ENCODE data around the gene WSCD1.

WSCD1 gene

DNA sequence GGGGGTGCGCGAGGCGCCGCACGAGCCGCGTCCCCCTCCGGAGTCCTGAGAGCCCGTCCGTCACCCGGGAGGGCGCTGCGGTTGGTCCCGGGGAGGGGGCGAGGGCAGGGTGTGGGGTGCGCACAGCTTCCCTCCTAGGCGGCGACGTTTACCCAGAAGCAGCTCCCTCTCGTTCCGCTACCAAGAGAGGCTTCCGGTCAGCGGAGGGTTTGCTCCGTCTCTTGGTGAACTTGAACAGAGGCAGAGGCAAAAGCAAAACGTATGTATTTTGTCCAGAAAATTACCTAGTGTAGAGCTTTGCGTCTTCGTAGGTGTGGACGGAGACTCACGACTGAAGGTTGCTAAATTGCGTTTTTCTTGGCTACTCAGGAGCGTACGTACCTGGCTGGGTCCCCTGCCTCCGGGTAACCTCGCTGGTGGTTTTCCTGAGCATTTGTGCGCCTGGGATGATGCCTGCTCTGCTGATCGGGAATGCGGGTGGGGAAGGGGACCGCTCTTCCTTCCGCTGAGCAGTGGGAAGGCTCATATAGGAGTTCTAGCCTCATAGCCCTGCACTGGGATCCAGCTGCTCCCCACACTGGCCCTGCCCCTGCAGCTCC, 833 bp downstream of the WSCD1 start:
- Histone ChIP-seq H3K27ac (replicated peaks; ENCODE audit: low read length) (no peak overlapping the region), H3K4me2 (ENCODE audit: insufficient read depth, low read length, poor library complexity, severe bottlenecking) (peak overlapping the region; percentile 81), H2BK120ac (ENCODE audit: low read depth, low read length) (no peak overlapping the region), H3K4me3 (ENCODE audit: low read length in 2 of 2) (peak overlapping the region; percentile 76 to 91), H3K4me1 (ENCODE audit: control insufficient read depth in 2 of 2, insufficient read depth in 1 of 2, low read depth in 1 of 2, low read length in 2 of 2) (peaks cover 12 to 19% of the 10 kb centered on the region in 2 donors), H3K9ac (ENCODE audit: low read depth, low read length, poor library complexity) (no peak overlapping the region), H4K91ac (ENCODE audit: low read depth, low read length, poor library complexity) (no peak overlapping the region), H3K14ac (ENCODE audit: low read length) (no peak overlapping the region), H2AFZ (ENCODE audit: low read length) (peak overlapping the region; percentile 87), H3K36me3 (replicated peaks in 1 of 2; ENCODE audit: control insufficient read depth in 2 of 2, insufficient read depth in 2 of 2, low read length in 2 of 2) (peaks cover 2 to 14% of the 10 kb centered on the region in 2 donors), H3K23ac (ENCODE audit: low read depth, low read length, poor library complexity) (no peak overlapping the region), H2BK12ac (ENCODE audit: low read length) (no peak overlapping the region), H3K27me3 (ENCODE audit: control insufficient read depth in 3 of 3, insufficient read depth in 3 of 3, low read depth in 1 of 3, low read length in 3 of 3) (peaks cover 0 to 11% (median 10%) of the 10 kb centered on the region in 3 experiments), H2AK5ac (ENCODE audit: low read depth, low read length) (no peak overlapping the region), H4K8ac (ENCODE audit: low read depth, low read length) (no peak overlapping the region), H3K9me3 (replicated peaks in 1 of 2; ENCODE audit: control insufficient read depth in 2 of 2, insufficient read depth in 1 of 2, low read depth in 1 of 2, low read length in 2 of 2) (no peaks in the 10 kb centered on the region), H3K79me1 (ENCODE audit: low read depth, low read length) (no peaks in the 10 kb centered on the region), H3K4ac (ENCODE audit: low read length) (no peak overlapping the region), H3K18ac (ENCODE audit: low read length) (peak overlapping the region; percentile 66), H2BK15ac (ENCODE audit: low read length) (no peak overlapping the region), H2BK5ac (ENCODE audit: low read length) (no peak overlapping the region)
- WGBS, 2 donors (ENCODE audit: extremely low coverage in 2 of 2, insufficient read length in 2 of 2, insufficient replicate concordance in 1 of 2): no CpG with 5 or more reads among the region's 39 CpGs
- DNase-seq (ENCODE audit: low spot score): no peak

DNA sequence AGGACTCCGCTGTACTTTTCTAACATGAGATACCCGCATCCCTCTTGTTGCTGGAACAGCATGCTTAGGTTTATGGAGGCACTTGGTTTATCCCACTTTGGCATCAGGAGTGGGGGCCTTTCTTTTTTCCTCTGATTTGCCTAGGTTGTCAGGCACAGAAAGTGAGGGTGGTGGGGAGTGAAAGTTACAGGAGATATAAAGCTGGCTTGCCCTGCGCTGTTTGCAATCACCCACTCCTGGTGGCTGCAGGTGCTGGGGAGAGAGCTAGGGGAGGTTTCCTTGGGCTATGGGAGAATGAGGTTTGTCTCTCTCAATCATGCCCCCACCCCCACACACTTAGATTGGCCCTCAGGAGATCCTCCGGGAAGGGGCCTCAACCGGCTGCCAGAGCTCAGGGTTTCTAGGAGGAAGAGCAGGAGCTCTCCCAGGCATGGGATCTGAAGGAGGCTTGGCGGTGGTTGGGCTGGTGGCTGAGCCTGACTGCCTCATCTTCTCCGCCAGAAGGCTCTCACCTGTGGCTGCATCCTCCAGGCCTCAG, 1.4 kb downstream of the WSCD1 start:
- Histone ChIP-seq H3K4me2 (ENCODE audit: insufficient read depth, low read length, poor library complexity, severe bottlenecking) (peak overlapping the region; percentile 81), H3K18ac (ENCODE audit: low read length) (no peak overlapping the region), H3K9ac (ENCODE audit: low read depth, low read length, poor library complexity) (no peak overlapping the region), H2BK120ac (ENCODE audit: low read depth, low read length) (no peak overlapping the region), H3K4me3 (ENCODE audit: low read length in 2 of 2) (peak overlapping the region; percentile 76 to 91), H3K36me3 (replicated peaks in 1 of 2; ENCODE audit: control insufficient read depth in 2 of 2, insufficient read depth in 2 of 2, low read length in 2 of 2) (peaks cover 2 to 14% of the 10 kb centered on the region in 2 donors), H3K4me1 (ENCODE audit: control insufficient read depth in 2 of 2, insufficient read depth in 1 of 2, low read depth in 1 of 2, low read length in 2 of 2) (peaks cover 17 to 19% of the 10 kb centered on the region in 2 donors), H3K14ac (ENCODE audit: low read length) (no peak overlapping the region), H3K4ac (ENCODE audit: low read length) (no peak overlapping the region), H2BK15ac (ENCODE audit: low read length) (no peak overlapping the region), H4K91ac (ENCODE audit: low read depth, low read length, poor library complexity) (no peak overlapping the region), H2BK5ac (ENCODE audit: low read length) (no peak overlapping the region), H3K23ac (ENCODE audit: low read depth, low read length, poor library complexity) (no peak overlapping the region), H3K27me3 (ENCODE audit: control insufficient read depth in 3 of 3, insufficient read depth in 3 of 3, low read depth in 1 of 3, low read length in 3 of 3) (peaks cover 0 to 10% (median 6%) of the 10 kb centered on the region in 3 experiments), H2AFZ (ENCODE audit: low read length) (peak overlapping the region; percentile 87), H2AK5ac (ENCODE audit: low read depth, low read length) (no peak overlapping the region), H3K27ac (replicated peaks; ENCODE audit: low read length) (no peak overlapping the region), H3K79me1 (ENCODE audit: low read depth, low read length) (no peaks in the 10 kb centered on the region), H3K9me3 (replicated peaks in 1 of 2; ENCODE audit: control insufficient read depth in 2 of 2, insufficient read depth in 1 of 2, low read depth in 1 of 2, low read length in 2 of 2) (no peaks in the 10 kb centered on the region), H2BK12ac (ENCODE audit: low read length) (no peak overlapping the region), H4K8ac (ENCODE audit: low read depth, low read length) (no peak overlapping the region)
- DNase-seq (ENCODE audit: low spot score): no peak
- no CpG with 5 or more reads among the region's 7 CpGs for WGBS, 2 donors (ENCODE audit: extremely low coverage in 2 of 2, insufficient read length in 2 of 2, insufficient replicate concordance in 1 of 2)

DNA sequence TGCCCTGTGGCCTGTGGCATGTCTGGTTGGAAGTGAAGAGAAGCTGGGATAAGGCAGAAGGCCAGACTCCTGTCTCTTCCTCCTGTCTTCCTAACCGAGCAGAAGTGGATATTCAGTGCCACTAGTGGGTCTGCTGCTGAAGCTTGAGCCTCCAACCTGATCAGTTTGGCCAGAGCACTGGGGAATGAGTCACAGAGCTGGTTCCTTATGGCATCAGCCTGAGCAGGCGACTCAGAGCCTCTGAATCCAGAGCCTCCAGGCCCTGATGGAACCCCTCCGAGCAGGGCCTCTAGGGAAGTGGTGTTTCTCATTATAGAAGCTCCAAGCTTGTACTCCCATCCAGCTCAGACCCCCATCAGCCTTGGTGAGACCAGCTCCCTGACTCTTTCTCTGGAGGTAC, 2.0 kb downstream of the WSCD1 start:
- no peak overlapping the region for H3K4me2 ChIP-seq (ENCODE audit: insufficient read depth, low read length, poor library complexity, severe bottlenecking)
- no peak overlapping the region for H3K27ac ChIP-seq (replicated peaks; ENCODE audit: low read length)
- no peak overlapping the region for H4K8ac ChIP-seq (ENCODE audit: low read depth, low read length)
- peaks cover 19% of the 10 kb centered on the region in 2 donors for H3K4me1 ChIP-seq (ENCODE audit: control insufficient read depth in 2 of 2, insufficient read depth in 1 of 2, low read depth in 1 of 2, low read length in 2 of 2)
- H3K14ac ChIP-seq (ENCODE audit: low read length): no peak overlapping the region
- H2AFZ ChIP-seq (ENCODE audit: low read length): no peak overlapping the region
- no peak overlapping the region for H2AK5ac ChIP-seq (ENCODE audit: low read depth, low read length)
- no peak overlapping the region for H3K18ac ChIP-seq (ENCODE audit: low read length)
- no peak overlapping the region for H2BK120ac ChIP-seq (ENCODE audit: low read depth, low read length)
- H2BK5ac ChIP-seq (ENCODE audit: low read length): no peak overlapping the region
- H3K9ac ChIP-seq (ENCODE audit: low read depth, low read length, poor library complexity): no peak overlapping the region
- peak overlapping the region in 1 of 2 donors; percentile 76 for H3K4me3 ChIP-seq (ENCODE audit: low read length in 2 of 2)
- peaks cover 2 to 14% of the 10 kb centered on the region in 2 donors for H3K36me3 ChIP-seq (replicated peaks in 1 of 2; ENCODE audit: control insufficient read depth in 2 of 2, insufficient read depth in 2 of 2, low read length in 2 of 2)
- no peak overlapping the region for H2BK12ac ChIP-seq (ENCODE audit: low read length)
- no peak overlapping the region for H3K4ac ChIP-seq (ENCODE audit: low read length)
- no peaks in the 10 kb centered on the region for H3K79me1 ChIP-seq (ENCODE audit: low read depth, low read length)
- H2BK15ac ChIP-seq (ENCODE audit: low read length): no peak overlapping the region
- H3K27me3 ChIP-seq (ENCODE audit: control insufficient read depth in 3 of 3, insufficient read depth in 3 of 3, low read depth in 1 of 3, low read length in 3 of 3): peaks cover 0 to 10% (median 6%) of the 10 kb centered on the region in 3 experiments
- no CpG with 5 or more reads among the region's 3 CpGs for WGBS, 2 donors (ENCODE audit: extremely low coverage in 2 of 2, insufficient read length in 2 of 2, insufficient replicate concordance in 1 of 2)
- no peak for DNase-seq (ENCODE audit: low spot score)
- no peak overlapping the region for H3K23ac ChIP-seq (ENCODE audit: low read depth, low read length, poor library complexity)
- no peaks in the 10 kb centered on the region for H3K9me3 ChIP-seq (replicated peaks in 1 of 2; ENCODE audit: control insufficient read depth in 2 of 2, insufficient read depth in 1 of 2, low read depth in 1 of 2, low read length in 2 of 2)
- no peak overlapping the region for H4K91ac ChIP-seq (ENCODE audit: low read depth, low read length, poor library complexity)

DNA sequence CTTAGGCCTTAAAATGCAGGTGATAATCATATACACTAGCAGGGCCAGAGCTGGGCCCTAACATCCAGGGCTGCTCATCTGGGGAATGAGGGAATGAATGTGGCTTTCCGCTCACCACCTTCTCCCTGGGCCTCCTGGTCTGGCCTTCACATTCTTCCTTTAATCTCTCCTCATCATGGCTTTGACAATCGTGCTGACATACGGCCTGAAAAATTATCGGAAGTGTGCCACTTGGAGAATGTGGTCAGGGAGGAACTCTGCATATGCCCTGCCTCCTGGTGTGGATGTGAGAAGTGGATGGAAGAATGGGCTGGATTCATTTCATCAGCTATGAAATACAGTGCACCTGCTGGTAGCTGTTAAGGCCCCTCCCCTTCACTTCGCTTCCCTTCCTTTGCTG, 2.4 kb downstream of the WSCD1 start:
- Histone ChIP-seq H2BK5ac (ENCODE audit: low read length) (peak overlapping the region; percentile 7), H2AK5ac (ENCODE audit: low read depth, low read length) (no peak overlapping the region), H3K27me3 (ENCODE audit: control insufficient read depth in 3 of 3, insufficient read depth in 3 of 3, low read depth in 1 of 3, low read length in 3 of 3) (peaks cover 0 to 10% (median 6%) of the 10 kb centered on the region in 3 experiments), H3K23ac (ENCODE audit: low read depth, low read length, poor library complexity) (no peak overlapping the region), H3K18ac (ENCODE audit: low read length) (peak overlapping the region; percentile 15), H3K4me2 (ENCODE audit: insufficient read depth, low read length, poor library complexity, severe bottlenecking) (no peak overlapping the region), H3K4me3 (ENCODE audit: low read length in 2 of 2) (no peak overlapping the region), H3K14ac (ENCODE audit: low read length) (no peak overlapping the region), H3K4me1 (ENCODE audit: control insufficient read depth in 2 of 2, insufficient read depth in 1 of 2, low read depth in 1 of 2, low read length in 2 of 2) (peaks cover 22 to 23% of the 10 kb centered on the region in 2 donors), H2BK120ac (ENCODE audit: low read depth, low read length) (no peak overlapping the region), H2BK12ac (ENCODE audit: low read length) (no peak overlapping the region), H3K79me1 (ENCODE audit: low read depth, low read length) (no peaks in the 10 kb centered on the region), H3K9me3 (replicated peaks in 1 of 2; ENCODE audit: control insufficient read depth in 2 of 2, insufficient read depth in 1 of 2, low read depth in 1 of 2, low read length in 2 of 2) (no peaks in the 10 kb centered on the region), H2BK15ac (ENCODE audit: low read length) (no peak overlapping the region), H3K36me3 (replicated peaks in 1 of 2; ENCODE audit: control insufficient read depth in 2 of 2, insufficient read depth in 2 of 2, low read length in 2 of 2) (peaks cover 2 to 14% of the 10 kb centered on the region in 2 donors), H3K27ac (replicated peaks; ENCODE audit: low read length) (no peak overlapping the region), H2AFZ (ENCODE audit: low read length) (no peak overlapping the region), H4K8ac (ENCODE audit: low read depth, low read length) (no peak overlapping the region), H4K91ac (ENCODE audit: low read depth, low read length, poor library complexity) (no peak overlapping the region), H3K4ac (ENCODE audit: low read length) (no peak overlapping the region), H3K9ac (ENCODE audit: low read depth, low read length, poor library complexity) (no peak overlapping the region)
- WGBS, 2 donors (ENCODE audit: extremely low coverage in 2 of 2, insufficient read length in 2 of 2, insufficient replicate concordance in 1 of 2): no CpG with 5 or more reads among the region's 5 CpGs
- DNase-seq (ENCODE audit: low spot score): no peak

Measured in neuronal stem cell (in vitro differentiated cells).